PFSK-1 (cell line): ENCODE results near the gene GPBP1L1.

Experiments used
- POLR2AphosphoS5 ChIP-seq: IDR thresholded peaks from 2 replicates; pipeline ENCODE4 v1.6.1; 2012; ENCODE audit warnings: low read depth, mild to moderate bottlenecking, control low read depth, low read length, moderate library complexity
- SIN3A ChIP-seq: IDR thresholded peaks from 2 replicates; pipeline ENCODE4 v1.6.1; 2012; ENCODE audit warnings: mild to moderate bottlenecking, low read length, moderate library complexity, borderline replicate concordance; ENCODE audit not compliant: insufficient read depth
- TAF1 ChIP-seq: IDR thresholded peaks from 2 replicates; pipeline ENCODE4 v1.6.1; 2012; ENCODE audit warnings: low read length, control low read depth, borderline replicate concordance; ENCODE audit not compliant: insufficient read depth
- TF ChIP-seq, protein P1 (sequence below), 2 experiments: IDR thresholded peaks; 2 replicates each; pipeline versions ENCODE4 v1.6.1 to v1.8.0; 2011 to 2012; ENCODE audit warnings: low read depth in 2 of 2, low read length in 2 of 2, control low read depth in 1 of 2, inconsistent platforms in 1 of 2, mild to moderate bottlenecking in 1 of 2, moderate library complexity in 1 of 2; ENCODE audit not compliant: insufficient read depth in 1 of 2

DNA sequence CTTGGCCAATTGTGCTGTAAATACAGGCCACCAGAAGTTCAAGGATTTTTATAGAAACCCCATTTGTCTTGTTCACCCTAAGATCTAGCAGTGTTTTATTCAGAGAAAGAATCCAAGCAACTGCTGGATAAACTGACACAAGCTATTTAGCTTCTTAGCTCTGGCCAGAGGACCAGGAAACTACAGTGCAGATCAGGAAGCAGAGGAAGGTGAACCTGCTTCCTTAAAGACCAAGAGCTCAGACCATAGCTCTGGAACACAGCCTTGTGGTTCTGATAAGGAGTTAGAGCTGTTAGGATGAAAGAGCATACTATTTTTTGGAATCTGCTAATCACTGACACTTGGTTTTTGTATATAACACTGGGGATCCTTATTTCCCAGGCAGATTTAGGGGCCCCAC, 57.3 kb downstream of the GPBP1L1 start:
- no peak for TF ChIP-seq SIN3A
- no peak for TF ChIP-seq TAF1
- no peak for TF ChIP-seq POLR2AphosphoS5
- TF ChIP-seq, protein P1, sequence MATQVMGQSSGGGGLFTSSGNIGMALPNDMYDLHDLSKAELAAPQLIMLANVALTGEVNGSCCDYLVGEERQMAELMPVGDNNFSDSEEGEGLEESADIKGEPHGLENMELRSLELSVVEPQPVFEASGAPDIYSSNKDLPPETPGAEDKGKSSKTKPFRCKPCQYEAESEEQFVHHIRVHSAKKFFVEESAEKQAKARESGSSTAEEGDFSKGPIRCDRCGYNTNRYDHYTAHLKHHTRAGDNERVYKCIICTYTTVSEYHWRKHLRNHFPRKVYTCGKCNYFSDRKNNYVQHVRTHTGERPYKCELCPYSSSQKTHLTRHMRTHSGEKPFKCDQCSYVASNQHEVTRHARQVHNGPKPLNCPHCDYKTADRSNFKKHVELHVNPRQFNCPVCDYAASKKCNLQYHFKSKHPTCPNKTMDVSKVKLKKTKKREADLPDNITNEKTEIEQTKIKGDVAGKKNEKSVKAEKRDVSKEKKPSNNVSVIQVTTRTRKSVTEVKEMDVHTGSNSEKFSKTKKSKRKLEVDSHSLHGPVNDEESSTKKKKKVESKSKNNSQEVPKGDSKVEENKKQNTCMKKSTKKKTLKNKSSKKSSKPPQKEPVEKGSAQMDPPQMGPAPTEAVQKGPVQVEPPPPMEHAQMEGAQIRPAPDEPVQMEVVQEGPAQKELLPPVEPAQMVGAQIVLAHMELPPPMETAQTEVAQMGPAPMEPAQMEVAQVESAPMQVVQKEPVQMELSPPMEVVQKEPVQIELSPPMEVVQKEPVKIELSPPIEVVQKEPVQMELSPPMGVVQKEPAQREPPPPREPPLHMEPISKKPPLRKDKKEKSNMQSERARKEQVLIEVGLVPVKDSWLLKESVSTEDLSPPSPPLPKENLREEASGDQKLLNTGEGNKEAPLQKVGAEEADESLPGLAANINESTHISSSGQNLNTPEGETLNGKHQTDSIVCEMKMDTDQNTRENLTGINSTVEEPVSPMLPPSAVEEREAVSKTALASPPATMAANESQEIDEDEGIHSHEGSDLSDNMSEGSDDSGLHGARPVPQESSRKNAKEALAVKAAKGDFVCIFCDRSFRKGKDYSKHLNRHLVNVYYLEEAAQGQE (IDR thresholded peaks at IDR 0.05; ENCODE audit: insufficient read depth in 1 of 2, low read depth in 2 of 2, low read length in 2 of 2), result no peak
